NCI-H226 (cell line): ENCODE measurements around the gene PSMA1.
A peak's percentile ranks its signal among the peaks of the same experiment; 100 is the strongest.
"Not testable (repeated sequence)": the region's sequence is repeated elsewhere in the genome, so short reads cannot be mapped to it uniquely, and the experiment has no call there.

Experiments
- DNase-seq: peaks from one replicate; pipeline ENCODE4 v3.0.0-alpha.2; 2015

Gene PSMA1

DNA sequence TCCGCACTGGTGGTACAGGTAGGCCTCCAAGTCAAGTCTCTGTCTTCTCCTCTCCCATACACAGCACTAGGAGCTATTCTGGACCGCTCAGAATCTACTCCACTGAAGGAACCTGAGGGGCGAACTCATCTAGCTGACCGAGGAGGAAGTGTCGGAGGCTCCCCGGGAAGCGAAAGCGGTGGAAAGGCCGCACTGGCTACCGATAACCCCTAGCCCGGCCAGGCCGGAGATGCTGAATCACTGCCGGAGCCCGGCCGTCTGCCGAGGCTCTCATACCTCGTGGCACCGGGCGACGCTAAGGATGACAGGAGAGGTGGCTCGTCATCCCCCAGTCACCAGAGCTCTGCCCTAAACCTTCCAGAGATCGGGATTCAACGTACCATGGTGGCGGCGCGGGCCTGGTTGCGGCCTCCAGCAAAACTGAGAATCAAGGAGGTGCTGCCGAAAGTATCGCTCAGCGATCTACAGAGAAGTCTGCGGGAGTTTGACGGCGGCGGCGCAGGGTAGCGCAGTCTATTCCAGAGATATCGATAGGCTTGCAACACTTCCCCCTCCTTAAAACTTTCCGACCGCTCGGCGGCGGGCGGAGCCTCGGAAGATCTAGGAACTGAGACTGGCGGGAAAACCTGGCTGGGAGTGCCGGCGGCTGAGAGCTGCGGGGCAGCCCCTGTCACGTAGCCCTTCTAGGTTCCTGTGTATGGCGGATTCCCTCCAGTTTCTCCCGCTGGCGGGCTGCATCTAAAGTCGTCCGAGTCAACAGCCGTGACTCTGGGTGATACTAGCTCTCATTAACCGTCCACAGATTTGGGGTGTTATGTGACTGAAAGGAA, at the start of gene PSMA1:
TSS of gene PSMA1 (minus strand) at position 470 of the 830 bp plus-strand sequence. CDS start at position 383, 87 bp downstream.
- peak; percentile 95 for DNase-seq

GRCh38 chr11:14569516-14569915, 49.3 kb upstream of the PSMA1 start:
- DNase-seq: not testable (repeated sequence)

GRCh38 chr11:14567064-14567651, 47.0 kb upstream of the PSMA1 start:
- DNase-seq: no peak

- DNase-seq: no peak
Observed at GRCh38 chr11:14566331-14567063, 46.3 kb upstream of the PSMA1 start.

- DNase-seq: no peak
Observed at GRCh38 chr11:14565845-14566244, 45.7 kb upstream of the PSMA1 start.

GRCh38 chr11:14555818-14556217, 35.6 kb upstream of the PSMA1 start:
- DNase-seq: no peak

GRCh38 chr11:14554959-14555358, 34.8 kb upstream of the PSMA1 start:
- DNase-seq: no peak

GRCh38 chr11:14552089-14552488, 31.9 kb upstream of the PSMA1 start:
- DNase-seq: no peak

GRCh38 chr11:14551380-14551779, 31.2 kb upstream of the PSMA1 start:
- no peak for DNase-seq

GRCh38 chr11:14549891-14550290, 29.7 kb upstream of the PSMA1 start:
- DNase-seq: no peak

DNA sequence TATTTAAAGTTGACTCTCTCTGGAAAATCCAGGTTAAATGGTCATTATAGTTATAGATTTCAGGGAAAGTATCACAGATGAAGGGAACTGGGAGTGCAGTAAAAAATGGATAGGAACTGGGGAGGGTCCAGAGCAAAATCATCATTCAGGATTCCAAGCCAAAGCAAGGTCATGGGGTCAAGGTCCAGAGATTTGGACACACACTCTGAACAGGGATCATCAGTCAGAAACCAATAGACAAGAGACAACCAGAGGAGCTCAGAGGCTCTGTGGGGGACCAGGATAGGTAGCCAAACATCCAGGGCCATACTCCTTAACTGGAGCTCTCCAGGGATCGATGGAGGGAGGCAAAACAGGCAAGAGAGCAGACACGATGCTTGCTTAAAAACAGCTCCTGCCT, 27.3 kb upstream of the PSMA1 start:
- DNase-seq: no peak

DNA sequence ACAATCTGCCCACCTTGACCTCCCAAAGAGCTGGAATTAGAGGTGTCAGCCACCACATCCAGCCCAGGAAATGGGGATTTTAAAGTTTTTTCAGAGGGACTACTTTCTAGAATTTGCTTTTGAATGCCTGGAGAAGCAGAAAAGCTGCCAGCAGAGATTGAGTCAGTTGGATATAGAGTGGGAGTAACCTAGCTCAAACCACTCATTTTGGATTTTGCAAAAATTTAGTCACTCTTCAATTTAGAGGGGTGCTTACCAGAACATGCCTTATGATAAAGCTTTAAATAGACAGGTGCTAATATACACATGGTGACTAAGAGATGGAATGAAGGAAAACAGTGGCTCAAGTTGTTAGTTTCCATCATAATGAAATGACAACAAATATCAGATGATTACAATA, 26.5 kb upstream of the PSMA1 start:
- DNase-seq: no peak

GRCh38 chr11:14544611-14545010, 24.4 kb upstream of the PSMA1 start:
- no peak for DNase-seq

- no peak for DNase-seq
Observed at GRCh38 chr11:14543260-14543659, 23.1 kb upstream of the PSMA1 start.

GRCh38 chr11:14542324-14542723, 22.1 kb upstream of the PSMA1 start:
- no peak for DNase-seq

DNA sequence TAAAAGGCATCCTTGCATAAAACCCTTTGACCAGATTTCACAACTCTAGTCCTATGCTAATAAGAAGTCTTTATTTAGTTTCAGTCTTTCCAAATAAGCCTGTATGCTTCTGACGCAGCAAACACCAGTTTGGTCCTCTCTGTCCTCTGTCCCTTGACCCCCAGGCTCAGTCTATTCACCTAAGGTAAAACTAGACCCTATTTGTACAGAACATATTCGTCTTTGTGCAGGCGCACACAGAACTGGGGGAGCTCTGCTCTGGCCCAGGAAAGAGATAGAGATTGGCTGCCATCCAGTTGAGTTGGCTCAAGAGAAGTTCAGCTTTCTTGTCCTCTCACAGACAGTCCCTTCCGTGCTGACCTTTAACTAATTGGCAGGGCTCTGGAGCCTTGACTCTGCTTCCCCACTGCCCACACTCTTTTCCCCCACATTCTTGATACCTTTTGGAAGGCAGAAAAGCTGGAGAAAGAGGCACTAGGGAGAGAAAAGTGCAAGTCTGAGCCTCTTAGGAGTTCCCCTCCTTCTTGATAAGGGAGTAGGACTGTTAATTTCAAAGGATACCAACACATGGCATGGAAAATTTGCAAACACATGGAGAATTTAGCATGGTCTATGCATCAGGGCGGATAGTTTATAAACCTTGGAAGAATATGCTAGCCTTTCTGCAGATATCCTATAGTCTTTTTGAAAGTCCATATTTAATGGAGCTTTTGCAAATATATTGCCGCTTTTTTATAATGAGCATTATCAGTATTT, 21.2 kb upstream of the PSMA1 start:
- no peak for DNase-seq

DNA sequence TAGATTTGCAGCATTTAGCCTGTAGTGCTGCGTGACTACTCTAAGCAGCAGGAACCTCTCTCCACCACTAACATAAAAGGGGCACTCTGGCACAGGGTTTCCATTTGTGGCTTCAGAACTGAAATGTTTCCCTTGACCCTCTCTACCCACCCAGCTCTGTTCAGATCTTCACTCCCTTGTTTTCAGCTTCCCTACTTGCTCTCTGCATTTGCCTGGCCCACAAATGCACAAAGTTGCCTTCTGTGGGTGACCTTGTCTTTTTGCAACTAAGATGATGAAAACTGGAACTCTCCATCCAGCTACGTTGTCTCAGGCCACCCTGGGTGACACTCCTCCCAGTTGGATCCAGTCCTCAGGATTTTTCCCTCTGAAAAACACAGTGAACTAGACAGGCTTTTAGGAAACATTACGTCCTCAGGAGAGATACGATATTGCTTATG, 19.8 kb upstream of the PSMA1 start:
- no peak for DNase-seq

GRCh38 chr11:14538926-14539554, 18.9 kb upstream of the PSMA1 start:
- no peak for DNase-seq

- DNase-seq: no peak
Observed at GRCh38 chr11:14538271-14538925, 18.2 kb upstream of the PSMA1 start.

- DNase-seq: no peak
Observed at GRCh38 chr11:14537134-14537599, 17.0 kb upstream of the PSMA1 start.

- DNase-seq: not testable (repeated sequence)
Observed at GRCh38 chr11:14535166-14535565, 15.0 kb upstream of the PSMA1 start.

DNA sequence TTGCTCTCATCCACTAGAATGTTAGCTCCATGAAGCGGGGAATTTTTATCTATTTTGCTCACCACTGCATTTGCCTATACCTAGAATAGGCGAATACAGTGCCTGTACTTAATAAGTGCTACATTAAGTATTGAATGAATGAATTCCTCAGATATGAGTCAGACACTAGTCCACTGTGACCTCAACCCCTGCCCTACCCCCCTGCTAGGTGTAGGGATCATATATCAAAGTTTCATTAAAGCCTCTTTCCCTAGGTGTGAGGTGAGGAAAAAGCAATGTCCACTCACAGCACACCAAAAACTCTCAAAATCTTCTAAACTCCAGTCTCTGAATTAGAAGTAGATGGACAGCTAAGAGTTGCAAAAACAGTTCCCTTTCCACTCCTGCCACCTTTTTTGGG, 9.8 kb upstream of the PSMA1 start:
- DNase-seq: no peak
